Inferior parietal cortex (tissue), 1 donor: ENCODE measurements around the gene ATXN10.

ENCODE experiments used
- DNase-seq: peaks from one replicate; pipeline ENCODE4 v3.0.0-alpha.2; 2016; ENCODE audit errors: extremely low spot score

The ATXN10 gene

DNA sequence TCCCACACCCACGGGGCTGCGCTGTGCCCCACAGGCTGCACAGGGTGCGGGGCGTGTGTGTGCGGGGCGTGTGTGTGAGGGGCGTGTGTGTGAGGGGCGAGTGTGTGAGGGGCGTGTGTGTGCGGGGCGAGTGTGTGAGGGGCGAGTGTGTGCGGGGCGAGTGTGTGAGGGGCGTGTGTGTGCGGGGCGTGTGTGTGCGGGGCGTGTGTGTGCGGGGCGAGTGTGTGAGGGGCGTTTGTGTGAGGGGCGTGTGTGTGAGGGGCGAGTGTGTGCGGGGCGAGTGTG, 218.7 kb downstream of the ATXN10 start:
- DNase-seq, result no peak

- no peak for DNase-seq
Observed at GRCh38 chr22:45891021-45891421, 219.4 kb downstream of the ATXN10 start.

DNA sequence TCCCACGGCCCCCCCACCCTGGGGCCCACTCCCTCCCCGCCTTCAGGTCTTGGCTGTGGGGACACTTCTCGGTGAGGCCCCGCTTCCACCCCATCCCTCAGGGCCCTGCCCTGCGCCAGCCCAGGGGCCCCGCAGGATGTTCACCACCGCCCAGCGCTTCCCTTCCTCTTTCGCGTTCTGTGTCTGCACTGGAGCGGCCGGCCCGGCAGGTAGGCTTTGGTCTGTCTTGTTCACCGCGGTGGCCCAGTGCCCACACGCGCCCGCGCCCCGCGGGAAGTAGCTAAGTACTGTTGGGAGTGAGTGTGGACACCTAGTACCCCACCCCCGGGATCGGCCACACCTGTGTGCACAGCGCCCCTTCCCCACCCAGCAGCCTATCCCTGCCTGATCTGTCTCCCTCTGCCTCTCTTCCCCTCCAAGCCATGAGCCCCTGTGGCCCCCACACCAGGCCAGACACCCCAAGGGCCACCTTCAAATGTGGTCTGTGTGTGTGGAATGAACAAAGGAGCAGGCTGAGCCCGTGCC, 219.9 kb downstream of the ATXN10 start:
- no peak for DNase-seq

DNA sequence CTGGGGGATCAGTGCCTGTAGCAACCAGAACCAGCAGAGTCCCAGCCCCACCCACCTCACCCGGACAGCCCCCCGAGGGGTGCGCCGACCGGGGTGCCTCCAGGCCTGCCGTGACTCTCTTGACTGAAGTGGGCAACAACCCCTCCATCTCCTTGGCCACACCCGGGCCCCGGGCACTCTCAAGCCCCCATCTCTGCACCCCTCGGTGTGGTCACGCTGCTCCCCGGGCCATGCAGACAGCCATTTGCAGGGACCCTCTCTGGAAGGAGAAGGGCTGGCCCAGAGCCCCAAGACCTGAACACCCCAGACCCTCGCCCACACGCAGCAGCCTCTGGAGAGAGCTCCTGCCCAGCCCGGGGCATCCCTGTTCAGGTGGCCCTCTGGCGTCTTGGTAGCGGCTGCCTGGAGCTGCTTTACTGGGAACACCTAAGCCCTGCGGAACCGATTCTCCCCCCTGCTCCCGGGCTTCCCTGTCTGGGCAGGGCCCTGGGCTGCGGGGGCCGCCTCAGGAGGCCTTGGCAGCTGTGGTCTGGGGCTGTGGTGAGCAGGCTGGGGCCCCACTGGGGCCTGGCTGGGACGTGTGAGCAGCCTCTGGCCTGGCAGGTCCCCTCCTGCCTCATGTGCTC, 220.5 kb downstream of the ATXN10 start:
- DNase-seq, result no peak

- no peak for DNase-seq
Observed at GRCh38 chr22:45892681-45893461, 221.2 kb downstream of the ATXN10 start.

GRCh38 chr22:45893516-45893915, 221.9 kb downstream of the ATXN10 start:
- no peak for DNase-seq
